Loucy (cell line): Measurements from ENCODE around the gene PI4KA.

Experiments
- H2AFZ ChIP-seq: fragments of 200-600 bp; sonication (generic); 2 replicates; pipeline ENCODE4 v1.6.0; 2016; ENCODE audit warnings: antibody characterized with exemption, mild to moderate bottlenecking, low read length, moderate library complexity
- H3F3A ChIP-seq: fragments of 200-600 bp; 2 replicates; pipeline ENCODE4 v1.6.0; 2016; ENCODE audit warnings: antibody characterized with exemption, low read depth, mild to moderate bottlenecking
- H3K27me3 ChIP-seq: fragments of 200-600 bp; sonication (generic); 2 replicates; pipeline ENCODE4 v1.6.1; 2014; ENCODE audit warnings: low read length, mild to moderate bottlenecking; ENCODE audit not compliant: insufficient read depth, poor library complexity, severe bottlenecking
- H3K36me3 ChIP-seq: fragments of 200-600 bp; sonication (generic); 2 replicates; pipeline ENCODE4 v1.6.1; 2016; ENCODE audit warnings: low read length; ENCODE audit not compliant: insufficient read depth
- H3K4me1 ChIP-seq: fragments of 200-600 bp; sonication (generic); 2 replicates; pipeline ENCODE4 v1.5.1; 2014; ENCODE audit warnings: low read length, mild to moderate bottlenecking; ENCODE audit not compliant: insufficient read depth, poor library complexity, severe bottlenecking
- H3K4me2 ChIP-seq: fragments of 200-600 bp; sonication (generic); 2 replicates; pipeline ENCODE4 v1.6.0; 2014; ENCODE audit warnings: antibody characterized with exemption, low read length, low read depth, mild to moderate bottlenecking; ENCODE audit not compliant: poor library complexity, severe bottlenecking
- H3K4me3 ChIP-seq: fragments of 200-600 bp; sonication (generic); 2 replicates; pipeline ENCODE4 v1.5.1; 2014; ENCODE audit warnings: low read length, mild to moderate bottlenecking, mixed read lengths; ENCODE audit not compliant: poor library complexity, severe bottlenecking
- H3K79me2 ChIP-seq: fragments of 200-600 bp; sonication (generic); 2 replicates; pipeline ENCODE4 v1.6.1; 2014; ENCODE audit warnings: low read length; ENCODE audit not compliant: insufficient read depth
- H3K9ac ChIP-seq: fragments of 200-600 bp; sonication (generic); 2 replicates; pipeline ENCODE4 v1.6.0; 2014; ENCODE audit warnings: mild to moderate bottlenecking, low read depth, low read length, moderate library complexity; ENCODE audit not compliant: poor library complexity, severe bottlenecking
- H3K9me2 ChIP-seq: fragments of 200-600 bp; sonication (generic); replicated peaks from 2 replicates; pipeline ENCODE4 v1.6.1; 2016; ENCODE audit warnings: low read depth, low read length, mixed read lengths
- H3K9me3 ChIP-seq: fragments of 200-600 bp; sonication (generic); 2 replicates; pipeline ENCODE4 v1.6.1; 2014; ENCODE audit warnings: mild to moderate bottlenecking, antibody characterized with exemption, low read length, low read depth; ENCODE audit not compliant: insufficient read depth
- H4K20me1 ChIP-seq: fragments of 200-600 bp; sonication (generic); 2 replicates; pipeline ENCODE4 v1.6.0; 2014; ENCODE audit warnings: antibody characterized with exemption, low read length, mild to moderate bottlenecking; ENCODE audit not compliant: insufficient read depth, poor library complexity, severe bottlenecking
- CTCF ChIP-seq: fragments of 200-600 bp; sonication (generic); conservative IDR thresholded peaks from 2 replicates; pipeline ENCODE4 v1.5.1; 2014; ENCODE audit warnings: mild to moderate bottlenecking, antibody characterized with exemption, low read length
- EZH2phosphoT487 ChIP-seq: fragments of 200-600 bp; IDR thresholded peaks from 2 replicates; pipeline ENCODE4 v1.6.1; 2018; ENCODE audit warnings: antibody characterized with exemption, mild to moderate bottlenecking, moderate library complexity, borderline replicate concordance

Gene PI4KA

GRCh38 chr22:20889025-20889704, 30.6 kb upstream of the PI4KA start:
- TF ChIP-seq EZH2phosphoT487 = no peak
- TF ChIP-seq CTCF = no peak
- Histone ChIP-seq H3K9ac (no peak overlapping the region), H3K36me3 (peaks cover 19% of the 10 kb centered on the region; the same call in 1 of the 2 replicates), H2AFZ (no peak overlapping the region), H3K79me2 (no peaks in the 10 kb centered on the region), H3K4me2 (no peak overlapping the region), H3K9me3 (no peaks in the 10 kb centered on the region), H3K9me2 (no peaks in the 10 kb centered on the region), H3K4me1 (no peaks in the 10 kb centered on the region), H3K27me3 (no peaks in the 10 kb centered on the region), H3F3A (no peaks in the 10 kb centered on the region), H4K20me1 (no peaks in the 10 kb centered on the region), H3K4me3 (no peak overlapping the region)

GRCh38 chr22:20887375-20887774, 28.8 kb upstream of the PI4KA start:
- H3K9me3 ChIP-seq = no peaks in the 10 kb centered on the region
- H2AFZ ChIP-seq = no peak overlapping the region
- no peaks in the 10 kb centered on the region for H3F3A ChIP-seq
- H3K79me2 ChIP-seq = no peaks in the 10 kb centered on the region
- no peaks in the 10 kb centered on the region for H4K20me1 ChIP-seq
- peaks cover 34% of the 10 kb centered on the region; the same call in 1 of the 2 replicates for H3K36me3 ChIP-seq
- H3K4me2 ChIP-seq = no peak overlapping the region
- H3K27me3 ChIP-seq = no peaks in the 10 kb centered on the region
- H3K4me3 ChIP-seq = no peak overlapping the region
- no peaks in the 10 kb centered on the region for H3K9me2 ChIP-seq
- no peaks in the 10 kb centered on the region for H3K4me1 ChIP-seq
- no peak for TF ChIP-seq CTCF
- TF ChIP-seq EZH2phosphoT487 = no peak
- H3K9ac ChIP-seq = no peak overlapping the region

GRCh38 chr22:20885557-20886323, 27.1 kb upstream of the PI4KA start:
- H3K27me3 ChIP-seq = no peaks in the 10 kb centered on the region
- no peak overlapping the region for H3K4me2 ChIP-seq
- peak overlapping the region; percentile 53; the same call in 1 of the 2 replicates for H2AFZ ChIP-seq

More at GRCh38 chr22:20885557-20886323, 27.1 kb upstream of the PI4KA start:
- no peaks in the 10 kb centered on the region for H4K20me1 ChIP-seq
- no peak overlapping the region for H3K9ac ChIP-seq
- H3K9me2 ChIP-seq = no peaks in the 10 kb centered on the region
- no peaks in the 10 kb centered on the region for H3K79me2 ChIP-seq
- TF ChIP-seq EZH2phosphoT487 (no peak), CTCF (peak; percentile 88)
- no peaks in the 10 kb centered on the region for H3F3A ChIP-seq
- no peaks in the 10 kb centered on the region for H3K9me3 ChIP-seq
- peaks cover 44% of the 10 kb centered on the region; the same call in 1 of the 2 replicates for H3K36me3 ChIP-seq
- no peaks in the 10 kb centered on the region for H3K4me1 ChIP-seq
- no peak overlapping the region for H3K4me3 ChIP-seq
